ENCODE measurements around the gene XYLT1. TPM values are rescaled to one million over a fixed set of nuclear protein-coding genes. Genes with fewer than 3 reads are reported as not detected.

Gene XYLT1
- total RNA-seq, 2 donors from 2014 or later, result 5.1 to 19.3 TPM

DNA sequence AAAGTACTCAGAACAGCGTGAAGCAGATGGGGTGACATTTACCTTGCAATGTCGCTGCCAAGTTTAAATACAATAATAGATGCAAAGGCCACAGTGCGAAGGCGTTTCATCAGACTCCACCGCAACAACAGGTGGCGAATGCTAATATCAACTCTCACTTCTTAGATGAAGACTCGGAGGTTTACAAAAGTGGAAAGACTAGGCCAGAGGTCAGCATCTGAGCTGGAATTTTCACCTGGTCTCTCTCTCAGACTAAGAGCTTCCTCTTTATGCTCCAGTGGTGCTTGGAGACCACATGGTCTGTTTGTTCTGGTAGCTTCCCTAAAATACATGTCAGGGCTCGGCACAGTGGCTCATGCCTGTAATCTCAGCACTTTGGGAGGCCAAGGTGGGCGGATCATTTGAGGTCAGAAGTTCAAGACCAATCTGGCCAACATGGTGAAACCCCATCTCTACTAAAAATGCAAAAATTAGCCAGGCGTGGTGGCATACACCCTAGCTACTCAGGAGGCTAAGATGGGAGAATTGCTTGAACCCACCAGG, 169.1 kb downstream of the XYLT1 start:
- Histone ChIP-seq H3K4me1 (replicated peaks) (peaks cover 19% of the 10 kb centered on the region), H3K36me3 (no peaks in the 10 kb centered on the region), H3K27me3 (replicated peaks; ENCODE audit: insufficient read depth) (no peaks in the 10 kb centered on the region), H3K27ac (no peak overlapping the region), H3K4me3 (no peak overlapping the region), H3K9me3 (no peaks in the 10 kb centered on the region)
- intact Hi-C loops (cut with DNase I), result loop anchor here (10.0 kb wide), 2 partner anchors 163 to 443 kb away; no protein-coding TSS in a partner anchor
- WGBS, result 82% methylated on average over 10 of the region's 10 CpGs
- DNase-seq (ENCODE audit: low spot score), result no peak
- TF ChIP-seq, protein P1, sequence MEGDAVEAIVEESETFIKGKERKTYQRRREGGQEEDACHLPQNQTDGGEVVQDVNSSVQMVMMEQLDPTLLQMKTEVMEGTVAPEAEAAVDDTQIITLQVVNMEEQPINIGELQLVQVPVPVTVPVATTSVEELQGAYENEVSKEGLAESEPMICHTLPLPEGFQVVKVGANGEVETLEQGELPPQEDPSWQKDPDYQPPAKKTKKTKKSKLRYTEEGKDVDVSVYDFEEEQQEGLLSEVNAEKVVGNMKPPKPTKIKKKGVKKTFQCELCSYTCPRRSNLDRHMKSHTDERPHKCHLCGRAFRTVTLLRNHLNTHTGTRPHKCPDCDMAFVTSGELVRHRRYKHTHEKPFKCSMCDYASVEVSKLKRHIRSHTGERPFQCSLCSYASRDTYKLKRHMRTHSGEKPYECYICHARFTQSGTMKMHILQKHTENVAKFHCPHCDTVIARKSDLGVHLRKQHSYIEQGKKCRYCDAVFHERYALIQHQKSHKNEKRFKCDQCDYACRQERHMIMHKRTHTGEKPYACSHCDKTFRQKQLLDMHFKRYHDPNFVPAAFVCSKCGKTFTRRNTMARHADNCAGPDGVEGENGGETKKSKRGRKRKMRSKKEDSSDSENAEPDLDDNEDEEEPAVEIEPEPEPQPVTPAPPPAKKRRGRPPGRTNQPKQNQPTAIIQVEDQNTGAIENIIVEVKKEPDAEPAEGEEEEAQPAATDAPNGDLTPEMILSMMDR (IDR thresholded peaks at IDR 0.05), result no peak
- TF ChIP-seq POLR2AphosphoS5 (IDR thresholded peaks at IDR 0.05), result no peak
- no peak for TF ChIP-seq POLR2A (IDR thresholded peaks at IDR 0.05)

DNA sequence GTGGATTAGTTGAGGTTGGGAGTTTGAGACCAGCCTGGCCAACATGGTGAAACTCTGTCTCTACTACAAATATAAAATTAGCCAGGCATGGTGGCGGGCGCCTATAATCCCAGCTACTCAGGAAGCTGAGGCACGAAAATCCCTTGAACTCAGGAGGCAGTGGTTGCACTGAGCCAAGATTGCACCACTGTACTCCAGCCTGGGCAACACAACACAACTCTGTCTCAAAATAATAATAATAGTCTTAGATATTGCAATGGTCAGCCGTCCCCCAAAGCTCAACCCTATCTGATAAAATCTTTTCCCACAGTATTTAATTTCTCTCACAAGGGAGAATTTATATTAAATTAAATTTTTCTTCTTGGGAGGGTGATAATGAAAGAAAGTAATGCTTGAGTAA, 169.6 kb downstream of the XYLT1 start:
- no peak overlapping the region for H3K27ac ChIP-seq
- TF ChIP-seq POLR2A (IDR thresholded peaks at IDR 0.05) (no peak), POLR2AphosphoS5 (IDR thresholded peaks at IDR 0.05) (no peak)
- TF ChIP-seq, protein P1 (IDR thresholded peaks at IDR 0.05), result no peak
- intact Hi-C loops (cut with DNase I), result loop anchor here (10.0 kb wide), 2 partner anchors 164 to 444 kb away; no protein-coding TSS in a partner anchor

DNA sequence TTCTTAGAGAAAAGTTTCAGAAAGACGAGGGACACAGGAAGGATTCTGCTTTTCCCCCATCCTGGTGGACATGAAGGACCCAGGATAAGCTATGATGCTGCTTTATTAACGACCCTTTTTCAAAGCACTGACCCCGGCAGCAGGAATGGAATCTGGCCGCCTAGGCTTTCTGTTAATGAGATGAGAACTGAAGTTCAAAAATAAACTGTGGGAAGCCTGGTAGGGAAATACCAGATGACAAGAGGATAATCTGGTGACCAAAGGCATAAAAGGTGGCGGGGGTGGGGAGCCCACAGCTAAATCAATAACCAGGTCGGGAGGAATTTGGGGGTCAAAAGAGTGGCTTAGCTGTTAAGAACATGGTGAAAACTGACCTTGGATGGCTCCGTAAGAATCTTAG, 171.0 kb downstream of the XYLT1 start:
- WGBS, result 75% methylated on average over 7 of the region's 7 CpGs
- TF ChIP-seq, protein P1 (IDR thresholded peaks at IDR 0.05), result no peak
- no peak for TF ChIP-seq POLR2A (IDR thresholded peaks at IDR 0.05)
- TF ChIP-seq POLR2AphosphoS5 (IDR thresholded peaks at IDR 0.05), result no peak
- Histone ChIP-seq H3K4me3 (no peak overlapping the region), H3K9me3 (no peaks in the 10 kb centered on the region), H3K27me3 (replicated peaks; ENCODE audit: insufficient read depth) (no peaks in the 10 kb centered on the region), H3K36me3 (no peaks in the 10 kb centered on the region), H3K4me1 (replicated peaks) (peaks cover 17% of the 10 kb centered on the region), H3K27ac (peak overlapping the region in 1 of 2 donors; percentile 9)
- intact Hi-C loops (cut with DNase I), result loop anchor here (10.0 kb wide), 2 partner anchors 165 to 445 kb away; no protein-coding TSS in a partner anchor
- no peak for DNase-seq (ENCODE audit: low spot score)

More for the DNA sequence above, 169.6 kb downstream of the XYLT1 start:
- H3K4me1 ChIP-seq (replicated peaks), result peaks cover 19% of the 10 kb centered on the region
- no peaks in the 10 kb centered on the region for H3K9me3 ChIP-seq
- WGBS, result 92% methylated on average over 4 of the region's 4 CpGs
- no peaks in the 10 kb centered on the region for H3K36me3 ChIP-seq
- no peaks in the 10 kb centered on the region for H3K27me3 ChIP-seq (replicated peaks; ENCODE audit: insufficient read depth)
- no peak overlapping the region for H3K4me3 ChIP-seq
- no peak for DNase-seq (ENCODE audit: low spot score)

DNA sequence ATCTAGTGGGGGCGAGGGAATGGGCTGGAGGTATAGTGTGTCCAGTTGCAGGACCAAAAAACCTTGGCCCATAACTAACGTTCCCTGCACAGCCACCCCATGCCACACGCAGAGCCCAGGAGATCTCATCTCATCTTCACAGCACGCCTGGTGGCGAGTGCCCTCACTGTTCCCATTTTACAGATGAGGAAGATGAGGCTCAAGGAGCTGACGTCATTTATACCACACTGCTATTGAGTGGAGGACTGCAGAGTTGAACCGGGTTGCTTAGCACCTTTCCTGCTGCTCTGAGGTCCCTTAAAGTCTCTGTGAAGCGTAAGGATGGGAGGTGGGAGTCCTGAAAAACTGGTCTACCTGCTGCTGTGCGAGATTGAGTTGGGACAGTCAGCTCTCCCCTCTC, 172.5 kb downstream of the XYLT1 start:
- Histone ChIP-seq H3K4me3 (no peak overlapping the region), H3K4me1 (replicated peaks) (peaks cover 4% of the 10 kb centered on the region), H3K36me3 (no peaks in the 10 kb centered on the region), H3K27ac (no peak overlapping the region), H3K27me3 (replicated peaks; ENCODE audit: insufficient read depth) (no peaks in the 10 kb centered on the region), H3K9me3 (no peaks in the 10 kb centered on the region)
- WGBS, result 97% methylated on average over 9 of the region's 9 CpGs
- intact Hi-C loops (cut with DNase I), result no loop called here
- DNase-seq (ENCODE audit: low spot score), result no peak
- no peak for TF ChIP-seq POLR2AphosphoS5 (IDR thresholded peaks at IDR 0.05)
- TF ChIP-seq, protein P1 (IDR thresholded peaks at IDR 0.05), result no peak
- no peak for TF ChIP-seq POLR2A (IDR thresholded peaks at IDR 0.05)

DNA sequence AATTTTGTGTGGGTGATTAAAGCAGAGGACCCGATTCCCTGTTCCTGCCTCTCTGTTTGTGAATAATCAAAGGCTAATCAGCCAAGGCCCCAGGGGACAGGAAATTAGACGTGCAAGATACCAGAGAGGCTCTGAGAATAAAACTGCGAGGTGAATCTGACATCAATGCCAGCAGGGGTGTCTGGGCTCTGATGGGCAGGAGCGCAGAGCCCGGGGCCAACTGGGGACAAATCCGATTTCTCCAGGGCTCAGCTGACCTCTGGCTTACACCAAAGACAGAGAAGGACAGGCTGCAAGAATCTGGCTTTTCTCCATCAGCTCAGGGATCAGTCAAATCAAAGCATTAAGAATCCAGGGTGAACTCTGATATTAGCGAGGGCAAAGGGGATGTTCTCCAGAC, 174.3 kb downstream of the XYLT1 start:
- Histone ChIP-seq H3K4me1 (replicated peaks) (peaks cover 4% of the 10 kb centered on the region), H3K4me3 (no peak overlapping the region), H3K9me3 (no peaks in the 10 kb centered on the region), H3K36me3 (no peaks in the 10 kb centered on the region), H3K27ac (peak overlapping the region; percentile 67 to 74), H3K27me3 (replicated peaks; ENCODE audit: insufficient read depth) (no peaks in the 10 kb centered on the region)
- TF ChIP-seq POLR2AphosphoS5 (IDR thresholded peaks at IDR 0.05), result no peak
- no peak for TF ChIP-seq POLR2A (IDR thresholded peaks at IDR 0.05)
- TF ChIP-seq, protein P1 (IDR thresholded peaks at IDR 0.05), result no peak
- no peak for DNase-seq (ENCODE audit: low spot score)
- intact Hi-C loops (cut with DNase I), result no loop called here
- 39% methylated on average over 7 of the region's 7 CpGs for WGBS
